K562 (cell line): ENCODE results near the gene PSMA2. TPM values are rescaled to one million over a fixed set of nuclear protein-coding genes. Genes with fewer than 3 reads are reported as not detected.

Source experiments
- DIDO1 ChIP-seq: fragments of 450-650 bp; IDR thresholded peaks from 2 replicates; pipeline ENCODE4 v1.6.1; 2016; ENCODE audit warnings: low read depth, missing biosample characterization, missing genetic modification characterization
- FOS ChIP-seq: IDR thresholded peaks from 3 replicates; pipeline ENCODE4 v1.6.1; 2011; ENCODE audit not compliant: insufficient read length; ENCODE audit errors: extremely low read depth
- GTF2E2 ChIP-seq: fragments of 200-800 bp; sonication (Bioruptor generic); IDR thresholded peaks from 2 replicates; pipeline ENCODE4 v1.6.1; 2016; ENCODE audit warnings: missing genetic modification characterization, missing compliant biosample characterization
- HDAC1 ChIP-seq, 2 experiments: fragments of 450-650 bp; IDR thresholded peaks; 2 replicates each; pipeline ENCODE4 v1.6.1; 2016 to 2017; ENCODE audit warnings: inconsistent platforms in 1 of 2, mild to moderate bottlenecking in 1 of 2, moderate library complexity in 1 of 2
- JUN ChIP-seq, 2 experiments: sonication (generic) in 1 of 2; formaldehyde crosslinking in 1 of 2; IDR thresholded peaks; 2 replicates each; pipeline versions ENCODE4 v1.6.1 to v1.8.0; 2012 to 2022; ENCODE audit warnings: borderline replicate concordance in 2 of 2, mild to moderate bottlenecking in 2 of 2, improper control_type of control experiment in 1 of 2, low read depth in 1 of 2, low read length in 1 of 2, missing genetic modification reagents in 1 of 2
- JUND ChIP-seq, 2 experiments: IDR thresholded peaks; 2 replicates in 1 of 2; 3 replicates in 1 of 2; pipeline ENCODE4 v1.6.1; 2011; ENCODE audit warnings: borderline replicate concordance in 2 of 2, low read depth in 2 of 2, low read length in 2 of 2, improper control_type of control experiment in 1 of 2, missing biosample characterization in 1 of 2, missing genetic modification characterization in 1 of 2, missing genetic modification reagents in 1 of 2
- KLF6 ChIP-seq: fragments of 250-450 bp; sonication (Bioruptor Pico); IDR thresholded peaks from 2 replicates; pipeline ENCODE4 v1.4.0; 2020; ENCODE audit warnings: mild to moderate bottlenecking, moderate library complexity, borderline replicate concordance
- MYC ChIP-seq, 2 experiments: fragments of 250-450 bp in 1 of 2; sonication (Bioruptor Pico) in 1 of 2; IDR thresholded peaks; 2 replicates each; pipeline versions ENCODE4 v1.5.1 to v1.6.1; 2012 to 2021; ENCODE audit warnings: low read depth in 2 of 2, borderline replicate concordance in 1 of 2, improper control_type of control experiment in 1 of 2, low read length in 1 of 2, mild to moderate bottlenecking in 1 of 2, moderate library complexity in 1 of 2
- MYNN ChIP-seq, 2 experiments: sonication (generic); formaldehyde crosslinking in 1 of 2; IDR thresholded peaks; 2 replicates each; pipeline versions ENCODE4 v1.5.0 to v1.6.1; 2016 to 2020; ENCODE audit warnings: antibody characterized with exemption in 1 of 2, missing genetic modification reagents in 1 of 2
- PBX2 ChIP-seq, 2 experiments: IDR thresholded peaks in 1 of 2; conservative IDR thresholded peaks in 1 of 2; 2 replicates each; pipeline ENCODE4 v1.6.1; 2016; ENCODE audit warnings: low read depth in 2 of 2, mild to moderate bottlenecking in 1 of 2, missing compliant biosample characterization in 1 of 2, missing genetic modification characterization in 1 of 2, moderate library complexity in 1 of 2
- PTTG1 ChIP-seq: fragments of 450-650 bp; IDR thresholded peaks from 2 replicates; pipeline ENCODE4 v1.6.1; 2016; ENCODE audit warnings: low read depth, mild to moderate bottlenecking, missing genetic modification characterization, missing compliant biosample characterization
- SMARCB1 ChIP-seq: IDR thresholded peaks from 2 replicates; pipeline ENCODE4 v1.6.1; 2011; ENCODE audit warnings: improper control_type of control experiment, low read depth; ENCODE audit not compliant: insufficient read length
- SP1 ChIP-seq: sonication (generic); formaldehyde crosslinking; IDR thresholded peaks from 2 replicates; pipeline ENCODE4 v1.8.1; 2022; ENCODE audit warnings: mild to moderate bottlenecking, missing genetic modification reagents
- ZNF197 ChIP-seq: fragments of 200-800 bp; sonication (Bioruptor generic); IDR thresholded peaks from 2 replicates; pipeline ENCODE4 v1.6.1; 2016; ENCODE audit warnings: low read depth, missing genetic modification characterization, missing compliant biosample characterization
- polyA plus RNA-seq, 8 experiments: library from polyadenylated mRNA; depleted of rRNA in 4 of 8; stranded (reverse) in 5 of 8; unstranded in 3 of 8; fragments of >200 nt; fragmentation: Nextera tagmentation in 2 of 8; fragmentation: Illumina TruSeq in 1 of 8; extraction: Ambion mirVana in 2 of 8; extraction: Trizol in 1 of 8; gene quantifications; 2 replicates each; pipeline versions ENCODE4 v1.2.1 to v1.2.3, GENCODE V29; 2011 to 2014; ENCODE audit warnings: inconsistent platforms in 1 of 8, missing spikeins in 1 of 8
- total RNA-seq, 7 experiments: library from RNA; depleted of rRNA in 6 of 7; stranded (reverse); fragments of >200 nt in 6 of 7; fragmentation: Illumina TruSeq in 2 of 7; extraction: Trizol in 2 of 7; gene quantifications; 2 replicates each; pipeline versions ENCODE4 v1.2.1 to v1.2.3, GENCODE V29; 2011 to 2021; ENCODE audit warnings: low replicate concordance in 1 of 7
- TF ChIP-seq, protein P1 (sequence below), 2 experiments: fragments of 150-350 bp in 1 of 2; IDR thresholded peaks; 2 replicates each; pipeline ENCODE4 v1.6.1; 2012 to 2016; ENCODE audit warnings: low read depth in 2 of 2, low read length in 2 of 2, mild to moderate bottlenecking in 1 of 2, moderate library complexity in 1 of 2
- TF ChIP-seq, protein P2 (sequence below): fragments of 250-450 bp; sonication (Bioruptor Pico); IDR thresholded peaks from 2 replicates; pipeline ENCODE4 v1.6.1; 2021; ENCODE audit warnings: mild to moderate bottlenecking

Gene PSMA2
- total and polyA plus RNA-seq, 9 of the 15 experiments (the other 6 are each of a cell fraction or from before 2014, with no cell fraction given), result 91.7 to 1,070 (median 213) TPM

- TF ChIP-seq SMARCB1, result no peak
- TF ChIP-seq PBX2 (CRISPR knock-in tag; IDR thresholded peaks at IDR 0.05; ENCODE audit: low read depth), result no peak
- no peak for TF ChIP-seq PBX2 (tag; conservative IDR thresholded peaks at IDR 0.05; ENCODE audit: low read depth)
- no peak for TF ChIP-seq DIDO1 (tag)
- TF ChIP-seq MYNN (IDR thresholded peaks at IDR 0.05), result no peak
- TF ChIP-seq MYNN (CRISPR knock-in tag; IDR thresholded peaks at IDR 0.05), result no peak
- TF ChIP-seq, protein P1, sequence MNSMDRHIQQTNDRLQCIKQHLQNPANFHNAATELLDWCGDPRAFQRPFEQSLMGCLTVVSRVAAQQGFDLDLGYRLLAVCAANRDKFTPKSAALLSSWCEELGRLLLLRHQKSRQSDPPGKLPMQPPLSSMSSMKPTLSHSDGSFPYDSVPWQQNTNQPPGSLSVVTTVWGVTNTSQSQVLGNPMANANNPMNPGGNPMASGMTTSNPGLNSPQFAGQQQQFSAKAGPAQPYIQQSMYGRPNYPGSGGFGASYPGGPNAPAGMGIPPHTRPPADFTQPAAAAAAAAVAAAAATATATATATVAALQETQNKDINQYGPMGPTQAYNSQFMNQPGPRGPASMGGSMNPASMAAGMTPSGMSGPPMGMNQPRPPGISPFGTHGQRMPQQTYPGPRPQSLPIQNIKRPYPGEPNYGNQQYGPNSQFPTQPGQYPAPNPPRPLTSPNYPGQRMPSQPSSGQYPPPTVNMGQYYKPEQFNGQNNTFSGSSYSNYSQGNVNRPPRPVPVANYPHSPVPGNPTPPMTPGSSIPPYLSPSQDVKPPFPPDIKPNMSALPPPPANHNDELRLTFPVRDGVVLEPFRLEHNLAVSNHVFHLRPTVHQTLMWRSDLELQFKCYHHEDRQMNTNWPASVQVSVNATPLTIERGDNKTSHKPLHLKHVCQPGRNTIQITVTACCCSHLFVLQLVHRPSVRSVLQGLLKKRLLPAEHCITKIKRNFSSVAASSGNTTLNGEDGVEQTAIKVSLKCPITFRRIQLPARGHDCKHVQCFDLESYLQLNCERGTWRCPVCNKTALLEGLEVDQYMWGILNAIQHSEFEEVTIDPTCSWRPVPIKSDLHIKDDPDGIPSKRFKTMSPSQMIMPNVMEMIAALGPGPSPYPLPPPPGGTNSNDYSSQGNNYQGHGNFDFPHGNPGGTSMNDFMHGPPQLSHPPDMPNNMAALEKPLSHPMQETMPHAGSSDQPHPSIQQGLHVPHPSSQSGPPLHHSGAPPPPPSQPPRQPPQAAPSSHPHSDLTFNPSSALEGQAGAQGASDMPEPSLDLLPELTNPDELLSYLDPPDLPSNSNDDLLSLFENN (IDR thresholded peaks at IDR 0.05; ENCODE audit: low read depth in 2 of 2, low read length in 2 of 2), result no peak
- TF ChIP-seq HDAC1 (IDR thresholded peaks at IDR 0.05), result 0 out of 4 replicates have a peak, but pooled peaks of 1 of the 2 experiments have one; percentile 20
- peak; percentile 91 for TF ChIP-seq JUND (IDR thresholded peaks at IDR 0.05; ENCODE audit: borderline replicate concordance, low read depth, low read length)
- peak; percentile 93; the same call in 2 of the 3 replicates for TF ChIP-seq JUND (tag; IDR thresholded peaks at IDR 0.05; ENCODE audit: borderline replicate concordance, low read depth, low read length)
- no peak for TF ChIP-seq ZNF197 (CRISPR knock-in tag)
- TF ChIP-seq JUN (IDR thresholded peaks at IDR 0.05; ENCODE audit: borderline replicate concordance, low read depth, low read length), result peak; percentile 78
- no peak for TF ChIP-seq JUN (CRISPR knock-in tag; IDR thresholded peaks at IDR 0.05; ENCODE audit: borderline replicate concordance)
- TF ChIP-seq MYC (IDR thresholded peaks at IDR 0.05; ENCODE audit: low read depth, low read length), result no peak
- no peak for TF ChIP-seq MYC (CRISPR knock-in tag; IDR thresholded peaks at IDR 0.05; ENCODE audit: borderline replicate concordance, low read depth)
- TF ChIP-seq, protein P2, sequence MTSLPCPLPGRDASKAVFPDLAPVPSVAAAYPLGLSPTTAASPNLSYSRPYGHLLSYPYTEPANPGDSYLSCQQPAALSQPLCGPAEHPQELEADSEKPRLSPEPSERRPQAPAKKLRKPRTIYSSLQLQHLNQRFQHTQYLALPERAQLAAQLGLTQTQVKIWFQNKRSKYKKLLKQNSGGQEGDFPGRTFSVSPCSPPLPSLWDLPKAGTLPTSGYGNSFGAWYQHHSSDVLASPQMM (CRISPR knock-in tag), result no peak
- TF ChIP-seq GTF2E2, result no peak
- no peak for TF ChIP-seq KLF6 (CRISPR knock-in tag)
- TF ChIP-seq SP1 (CRISPR knock-in tag), result no peak
- TF ChIP-seq PTTG1 (tag), result no peak
- TF ChIP-seq FOS, result peak; percentile 37
These were observed 62.6 kb downstream of the PSMA2 start (continued) for GRCh38 chr7:42869131-42870020.
